Measurements from ENCODE around the gene TLE6. TPM values are rescaled to one million over a fixed set of nuclear protein-coding genes. Genes with fewer than 3 reads are reported as not detected.
A peak's percentile ranks its signal among the peaks of the same experiment; 100 is the strongest.

The TLE6 gene
- total RNA-seq, 6 donors from 2014 or later = 4.1 to 49.2 (median 5.4) TPM

DNA sequence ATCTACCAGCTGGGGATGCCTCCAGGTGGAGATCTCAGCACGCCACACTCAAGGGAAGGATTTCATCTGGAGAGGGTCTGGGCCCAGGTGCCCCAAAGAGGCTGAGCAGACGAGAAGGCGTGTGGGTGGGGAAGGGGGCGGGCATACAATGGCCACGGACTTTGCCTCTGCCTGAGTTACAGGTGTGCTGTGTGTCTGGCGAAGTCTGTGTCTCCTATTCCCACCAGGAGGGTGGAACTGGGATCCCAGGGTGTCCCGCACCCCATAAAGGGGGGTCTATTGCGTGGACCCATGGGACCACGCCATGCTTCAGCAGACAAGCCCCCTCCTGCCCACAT, 48.2 kb downstream of the TLE6 start:
- Histone ChIP-seq H3K4me3 (no peak overlapping the region), H3K36me3 (peaks cover 0 to 4% (median 0%) of the 10 kb centered on the region in 4 donors), H3K27me3 (no peaks in the 10 kb centered on the region), H3K4me1 (peaks cover 13 to 22% (median 19%) of the 10 kb centered on the region in 4 donors), H3K9me3 (no peaks in the 10 kb centered on the region), H3K27ac (no peak overlapping the region)
- TF ChIP-seq, protein P1, sequence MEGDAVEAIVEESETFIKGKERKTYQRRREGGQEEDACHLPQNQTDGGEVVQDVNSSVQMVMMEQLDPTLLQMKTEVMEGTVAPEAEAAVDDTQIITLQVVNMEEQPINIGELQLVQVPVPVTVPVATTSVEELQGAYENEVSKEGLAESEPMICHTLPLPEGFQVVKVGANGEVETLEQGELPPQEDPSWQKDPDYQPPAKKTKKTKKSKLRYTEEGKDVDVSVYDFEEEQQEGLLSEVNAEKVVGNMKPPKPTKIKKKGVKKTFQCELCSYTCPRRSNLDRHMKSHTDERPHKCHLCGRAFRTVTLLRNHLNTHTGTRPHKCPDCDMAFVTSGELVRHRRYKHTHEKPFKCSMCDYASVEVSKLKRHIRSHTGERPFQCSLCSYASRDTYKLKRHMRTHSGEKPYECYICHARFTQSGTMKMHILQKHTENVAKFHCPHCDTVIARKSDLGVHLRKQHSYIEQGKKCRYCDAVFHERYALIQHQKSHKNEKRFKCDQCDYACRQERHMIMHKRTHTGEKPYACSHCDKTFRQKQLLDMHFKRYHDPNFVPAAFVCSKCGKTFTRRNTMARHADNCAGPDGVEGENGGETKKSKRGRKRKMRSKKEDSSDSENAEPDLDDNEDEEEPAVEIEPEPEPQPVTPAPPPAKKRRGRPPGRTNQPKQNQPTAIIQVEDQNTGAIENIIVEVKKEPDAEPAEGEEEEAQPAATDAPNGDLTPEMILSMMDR (IDR thresholded peaks at IDR 0.05) = no peak
- TF ChIP-seq POLR2AphosphoS5 (IDR thresholded peaks at IDR 0.05) (no peak), POLR2A (IDR thresholded peaks at IDR 0.05) (no peak), EP300 (IDR thresholded peaks at IDR 0.05) (no peak)
- ATAC-seq (ENCODE audit: low FRiP score in 2 of 2) (no peak), DNase-seq (no peak)
- WGBS, 2 donors = 79 to 82% methylated on average over 8 to 9 of the region's 9 CpGs

DNA sequence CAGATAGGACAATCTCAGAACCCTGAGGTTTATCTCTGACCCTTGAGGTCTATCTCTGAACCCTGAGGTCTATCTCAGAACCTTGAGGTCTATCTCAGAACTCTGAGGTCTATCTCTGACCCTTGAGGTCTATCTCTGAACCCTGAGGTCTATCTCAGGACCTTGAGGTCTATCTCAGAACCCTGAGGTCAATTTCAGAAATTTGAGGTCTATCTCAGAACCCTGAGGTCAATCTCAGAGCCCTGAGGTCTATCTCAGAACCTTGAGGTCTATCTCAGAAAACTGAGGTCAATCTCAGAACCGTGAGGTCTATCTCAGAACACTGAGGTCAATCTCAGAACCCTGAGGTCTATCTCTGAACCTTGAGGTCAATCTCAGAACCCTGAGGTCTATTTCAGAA, 49.4 kb downstream of the TLE6 start:
- H3K27ac ChIP-seq = no peak overlapping the region
- 91 to 94% methylated on average over 1 of the region's 1 CpG for WGBS, 2 donors
- H3K27me3 ChIP-seq = no peaks in the 10 kb centered on the region
- DNase-seq (no peak), ATAC-seq (ENCODE audit: low FRiP score in 2 of 2) (no peak)
- peaks cover 0 to 4% (median 0%) of the 10 kb centered on the region in 4 donors for H3K36me3 ChIP-seq
- no peaks in the 10 kb centered on the region for H3K9me3 ChIP-seq
- H3K4me3 ChIP-seq = no peak overlapping the region
- peaks cover 13 to 22% (median 19%) of the 10 kb centered on the region in 4 donors for H3K4me1 ChIP-seq
- TF ChIP-seq POLR2AphosphoS5 (IDR thresholded peaks at IDR 0.05) = no peak
- TF ChIP-seq, protein P1 (IDR thresholded peaks at IDR 0.05) = no peak

DNA sequence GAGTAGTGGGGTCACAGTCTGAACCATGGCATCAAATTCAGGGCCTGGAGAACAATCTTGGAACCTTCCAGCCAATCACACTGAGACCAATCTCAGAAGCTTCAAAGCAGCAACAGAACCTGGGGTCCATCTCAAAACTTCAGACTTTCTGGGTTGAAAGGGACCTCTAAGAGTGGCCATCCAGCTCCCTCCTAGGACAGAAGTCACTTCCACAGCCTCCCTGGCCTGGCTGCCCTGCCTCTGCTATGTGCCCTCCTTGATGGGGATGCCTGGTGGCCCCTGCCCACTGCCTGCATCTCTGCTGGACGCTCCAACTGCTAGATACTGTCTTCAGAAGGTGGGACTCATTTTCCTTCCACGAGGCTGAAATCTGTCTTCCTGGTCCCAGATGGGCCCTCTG, 49.9 kb downstream of the TLE6 start:
- Histone ChIP-seq H3K27ac (peak overlapping the region in 2 of 4 donors; percentile 86 to 87), H3K4me1 (peaks cover 13 to 22% (median 19%) of the 10 kb centered on the region in 4 donors), H3K27me3 (no peaks in the 10 kb centered on the region), H3K36me3 (peaks cover 0 to 4% (median 0%) of the 10 kb centered on the region in 4 donors), H3K9me3 (no peaks in the 10 kb centered on the region), H3K4me3 (no peak overlapping the region)
- DNase-seq (peak in 1 of 2 donors; percentile 37), ATAC-seq (ENCODE audit: low FRiP score in 2 of 2) (no peak)
- WGBS, 2 donors = 81% methylated on average over 2 of the region's 2 CpGs; no CpG with 5 or more reads in 1 of the 2 donors
- TF ChIP-seq, protein P1 (IDR thresholded peaks at IDR 0.05) = no peak
- TF ChIP-seq EP300 (IDR thresholded peaks at IDR 0.05) = no peak
- TF ChIP-seq POLR2A (IDR thresholded peaks at IDR 0.05) = no peak
- no peak for TF ChIP-seq POLR2AphosphoS5 (IDR thresholded peaks at IDR 0.05)

- H3K27ac ChIP-seq = peak overlapping the region; percentile 64 to 87 (median 76)
- DNase-seq = no peak
- no peak for TF ChIP-seq POLR2A (IDR thresholded peaks at IDR 0.05)
- TF ChIP-seq POLR2AphosphoS5 (IDR thresholded peaks at IDR 0.05) = no peak
- no peak for TF ChIP-seq EP300 (IDR thresholded peaks at IDR 0.05)
- TF ChIP-seq, protein P1 (IDR thresholded peaks at IDR 0.05) = no peak
- WGBS, 2 donors = 47 to 55% methylated on average over 8 of the region's 9 CpGs
- ATAC-seq (ENCODE audit: low FRiP score in 2 of 2) = peak in 1 of 2 donors; percentile 2
- no peaks in the 10 kb centered on the region for H3K9me3 ChIP-seq
- H3K4me1 ChIP-seq = peaks cover 13 to 22% (median 19%) of the 10 kb centered on the region in 4 donors
- no peaks in the 10 kb centered on the region for H3K27me3 ChIP-seq
- peaks cover 0 to 4% (median 0%) of the 10 kb centered on the region in 4 donors for H3K36me3 ChIP-seq
- peak overlapping the region; percentile 69 to 75 (median 72) for H3K4me3 ChIP-seq
Observed at GRCh38 chr19:3027981-3028304, 50.6 kb downstream of the TLE6 start.

Data from upper lobe of left lung (tissue), 6 donors.